Stimulated activated CD4-positive, alpha-beta T cell treated with anti-CD3 and anti-CD28 coated beads, Interleukin-15, amount 100 ng/mL, for 48 hours (primary cell): ENCODE data around the gene CREBBP.

Experiments
- DNase-seq, 2 donors: peaks; one replicate each; pipeline ENCODE4 v3.0.0-alpha.2; 2020; ENCODE audit warnings: low read depth in 2 of 2

The CREBBP gene

GRCh38 chr16:3767333-3767986 is 113.1 kb downstream of the CREBBP start:
- DNase-seq, result no peak

GRCh38 chr16:3766177-3766576 is 114.3 kb downstream of the CREBBP start:
- no peak for DNase-seq

- no peak for DNase-seq
These were observed 116.1 kb downstream of the CREBBP start for GRCh38 chr16:3764409-3764808.

GRCh38 chr16:3762107-3762750 is 118.3 kb downstream of the CREBBP start:
- no peak for DNase-seq

- DNase-seq, result no peak
These were observed 119.0 kb downstream of the CREBBP start for GRCh38 chr16:3761375-3762106.

GRCh38 chr16:3760518-3760917 is 120.0 kb downstream of the CREBBP start:
- no peak for DNase-seq

GRCh38 chr16:3759736-3760135 is 120.8 kb downstream of the CREBBP start:
- DNase-seq, result no peak

GRCh38 chr16:3756113-3756512 is 124.4 kb downstream of the CREBBP start:
- DNase-seq, result no peak

- DNase-seq, result no peak
These were observed 125.3 kb downstream of the CREBBP start for GRCh38 chr16:3755249-3755648.

- DNase-seq, result no peak
These were observed 125.7 kb downstream of the CREBBP start for GRCh38 chr16:3754772-3755171.

GRCh38 chr16:3754081-3754703 is 126.3 kb downstream of the CREBBP start:
- DNase-seq, result no peak

- DNase-seq, result no peak
These were observed 127.5 kb downstream of the CREBBP start for GRCh38 chr16:3752984-3753383.

- DNase-seq, result no peak
These were observed 128.6 kb downstream of the CREBBP start for GRCh38 chr16:3751878-3752277.

GRCh38 chr16:3748307-3748706 is 132.2 kb downstream of the CREBBP start:
- no peak for DNase-seq

GRCh38 chr16:3745751-3746355 is 134.7 kb downstream of the CREBBP start:
- no peak for DNase-seq

GRCh38 chr16:3744018-3744417 is 136.5 kb downstream of the CREBBP start:
- no peak for DNase-seq

GRCh38 chr16:3740934-3741333 is 139.6 kb downstream of the CREBBP start:
- no peak for DNase-seq

GRCh38 chr16:3740186-3740585 is 140.3 kb downstream of the CREBBP start:
- DNase-seq, result no peak

- DNase-seq, result no peak
These were observed 140.9 kb downstream of the CREBBP start for GRCh38 chr16:3739636-3740035.

GRCh38 chr16:3738541-3738940 is 142.0 kb downstream of the CREBBP start:
- no peak for DNase-seq

- DNase-seq, result no peak
These were observed 142.4 kb downstream of the CREBBP start for GRCh38 chr16:3738128-3738527.

GRCh38 chr16:3737181-3737580 is 143.3 kb downstream of the CREBBP start:
- DNase-seq, result no peak
